Sigmoid colon (tissue), 4 donors: Measurements from ENCODE around the gene MAP3K20.

ENCODE experiments used
- EP300 ChIP-seq, 4 donors: sonication (generic); formaldehyde crosslinking; IDR thresholded peaks; one replicate each; pipeline ENCODE4 v1.6.1; 2017; ENCODE audit warnings: antibody characterized with exemption in 4 of 4
- POLR2A ChIP-seq, 2 donors: fragments of 450-650 bp; IDR thresholded peaks; one replicate each; pipeline ENCODE4 v1.6.1; 2016; ENCODE audit warnings: antibody characterized with exemption in 2 of 2, mild to moderate bottlenecking in 2 of 2, moderate library complexity in 2 of 2
- POLR2AphosphoS5 ChIP-seq, 4 donors: sonication (generic); formaldehyde crosslinking; IDR thresholded peaks; one replicate each; pipeline ENCODE4 v1.6.1; 2017; ENCODE audit warnings: antibody characterized with exemption in 4 of 4
- TF ChIP-seq, protein P1 (sequence below), 4 experiments: fragments of 450-650 bp in 3 of 4; fragments of 200-600 bp in 1 of 4; IDR thresholded peaks; one replicate each; pipeline ENCODE4 v1.5.1; 2016 to 2019; ENCODE audit warnings: antibody characterized with exemption in 4 of 4, mild to moderate bottlenecking in 3 of 4, moderate library complexity in 2 of 4

DNA sequence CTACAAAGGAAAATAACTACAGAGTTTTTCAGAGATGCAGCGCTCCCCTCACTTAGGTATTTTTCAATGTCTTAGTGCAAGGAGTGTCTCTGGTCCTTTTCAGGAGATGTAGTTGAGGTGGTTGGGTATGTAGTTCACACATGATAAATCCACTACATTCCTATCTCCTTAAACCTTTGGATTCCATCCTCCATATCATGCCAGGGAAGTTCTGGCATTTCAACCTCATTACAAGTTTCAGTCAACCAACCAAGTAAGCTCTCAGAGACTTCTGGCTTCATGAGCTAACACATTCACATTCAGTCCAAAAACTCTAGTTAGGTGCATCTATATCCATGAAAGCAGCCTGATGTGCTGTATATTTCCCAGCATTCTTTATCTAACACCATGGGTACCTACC, 47.3 kb downstream of the MAP3K20 start:
- TF ChIP-seq POLR2AphosphoS5 (IDR thresholded peaks at IDR 0.05) (no peak), POLR2A (IDR thresholded peaks at IDR 0.05) (no peak), EP300 (IDR thresholded peaks at IDR 0.05) (no peak)
- TF ChIP-seq, protein P1, sequence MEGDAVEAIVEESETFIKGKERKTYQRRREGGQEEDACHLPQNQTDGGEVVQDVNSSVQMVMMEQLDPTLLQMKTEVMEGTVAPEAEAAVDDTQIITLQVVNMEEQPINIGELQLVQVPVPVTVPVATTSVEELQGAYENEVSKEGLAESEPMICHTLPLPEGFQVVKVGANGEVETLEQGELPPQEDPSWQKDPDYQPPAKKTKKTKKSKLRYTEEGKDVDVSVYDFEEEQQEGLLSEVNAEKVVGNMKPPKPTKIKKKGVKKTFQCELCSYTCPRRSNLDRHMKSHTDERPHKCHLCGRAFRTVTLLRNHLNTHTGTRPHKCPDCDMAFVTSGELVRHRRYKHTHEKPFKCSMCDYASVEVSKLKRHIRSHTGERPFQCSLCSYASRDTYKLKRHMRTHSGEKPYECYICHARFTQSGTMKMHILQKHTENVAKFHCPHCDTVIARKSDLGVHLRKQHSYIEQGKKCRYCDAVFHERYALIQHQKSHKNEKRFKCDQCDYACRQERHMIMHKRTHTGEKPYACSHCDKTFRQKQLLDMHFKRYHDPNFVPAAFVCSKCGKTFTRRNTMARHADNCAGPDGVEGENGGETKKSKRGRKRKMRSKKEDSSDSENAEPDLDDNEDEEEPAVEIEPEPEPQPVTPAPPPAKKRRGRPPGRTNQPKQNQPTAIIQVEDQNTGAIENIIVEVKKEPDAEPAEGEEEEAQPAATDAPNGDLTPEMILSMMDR (IDR thresholded peaks at IDR 0.05) = no peak
